Measurements from ENCODE around the gene IFNAR1. TPM values are rescaled to one million over a fixed set of nuclear protein-coding genes. Genes with fewer than 3 reads are reported as not detected.

The IFNAR1 gene
- total and polyA plus RNA-seq, 9 of the 15 experiments (the other 6 are each of a cell fraction or from before 2014, with no cell fraction given), result 8.6 to 31.8 (median 14.8) TPM

GRCh38 chr21:33383056-33383888 is 58.5 kb downstream of the IFNAR1 start (continued):
- no peak for TF ChIP-seq CTCF (IDR thresholded peaks at IDR 0.05 in 2 of 3, conservative IDR thresholded peaks at IDR 0.05 in 1 of 3; ENCODE audit: insufficient read depth in 2 of 3, low read depth in 1 of 3, low read length in 3 of 3)
- TF ChIP-seq NR3C1 (CRISPR knock-in tag; IDR thresholded peaks at IDR 0.05), result no peak
- no peak for TF ChIP-seq SAFB (IDR thresholded peaks at IDR 0.05; ENCODE audit: borderline replicate concordance, low read depth, low read length)
- no peak for TF ChIP-seq ZNF511 (CRISPR knock-in tag; IDR thresholded peaks at IDR 0.05)
- TF ChIP-seq EHMT2 (IDR thresholded peaks at IDR 0.05), result no peak
- TF ChIP-seq NFATC3 (IDR thresholded peaks at IDR 0.05), result no peak
- TF ChIP-seq MEF2A (IDR thresholded peaks at IDR 0.05; ENCODE audit: control insufficient read depth, low read depth, low read length), result no peak
- TF ChIP-seq CTBP1 (IDR thresholded peaks at IDR 0.05; ENCODE audit: borderline replicate concordance), result peak; percentile 72
- TF ChIP-seq MCM7 (IDR thresholded peaks at IDR 0.05), result no peak
- no peak for TF ChIP-seq IRF1 (CRISPR knock-in tag; IDR thresholded peaks at IDR 0.05; ENCODE audit: borderline replicate concordance)
- no peak for TF ChIP-seq HDAC2 (IDR thresholded peaks at IDR 0.05)
- no peak for TF ChIP-seq SFPQ (IDR thresholded peaks at IDR 0.05; ENCODE audit: low read depth, low read length)
- TF ChIP-seq CUX1 (CRISPR knock-in tag; IDR thresholded peaks at IDR 0.05), result no peak
- TF ChIP-seq JUNB (CRISPR knock-in tag; conservative IDR thresholded peaks at IDR 0.05), result no peak
- TF ChIP-seq COPS2 (conservative IDR thresholded peaks at IDR 0.05), result no peak
- TF ChIP-seq ZC3H4 (CRISPR knock-in tag; IDR thresholded peaks at IDR 0.05; ENCODE audit: borderline replicate concordance), result no peak
- TF ChIP-seq MYC (IDR thresholded peaks at IDR 0.05; ENCODE audit: low read depth, low read length), result peak; percentile 71
- TF ChIP-seq MYC (CRISPR knock-in tag; IDR thresholded peaks at IDR 0.05; ENCODE audit: borderline replicate concordance, low read depth), result no peak
